Transverse colon (tissue), 4 donors: ENCODE data around the gene ZNF366. TPM values are rescaled to one million over a fixed set of nuclear protein-coding genes. Genes with fewer than 3 reads are reported as not detected.

ENCODE experiments used
- DNase-seq: peaks from one replicate; pipeline ENCODE4 v3.0.0-alpha.2; 2019
- H3K27ac ChIP-seq, 4 donors: fragments of 200-600 bp; sonication (generic); 2 replicates each; pipeline ENCODE4 v1.5.1; 2016 to 2018; ENCODE audit warnings: inconsistent platforms in 4 of 4
- H3K27me3 ChIP-seq: fragments of 200-600 bp; sonication (generic); 2 replicates; pipeline ENCODE4 v1.5.1; 2017; ENCODE audit warnings: inconsistent platforms
- H3K36me3 ChIP-seq, 4 donors: fragments of 200-600 bp; sonication (generic); 2 replicates each; pipeline ENCODE4 v1.5.1; 2017 to 2019; ENCODE audit warnings: inconsistent platforms in 4 of 4
- H3K4me1 ChIP-seq, 4 donors: fragments of 200-600 bp; sonication (generic); 2 replicates each; pipeline ENCODE4 v1.5.1; 2017 to 2020; ENCODE audit warnings: inconsistent platforms in 4 of 4
- H3K4me3 ChIP-seq, 4 donors: fragments of 200-600 bp; sonication (generic); 1 replicate in 1 of 4; 2 replicates in 3 of 4; pipeline versions ENCODE4 v1.5.1 to v1.6.1; 2017 to 2019; ENCODE audit warnings: inconsistent platforms in 4 of 4
- H3K9me3 ChIP-seq, 2 donors: fragments of 200-600 bp; sonication (generic); 2 replicates each; pipeline ENCODE4 v1.5.1; 2017 to 2019; ENCODE audit warnings: inconsistent platforms in 2 of 2
- CTCF ChIP-seq, 5 experiments: fragments of 200-600 bp in 3 of 5; fragments of 450-650 bp in 2 of 5; sonication (generic) in 3 of 5; IDR thresholded peaks; 1 replicate in 2 of 5; 2 replicates in 3 of 5; pipeline ENCODE4 v1.5.1; 2016 to 2017; ENCODE audit warnings: antibody characterized with exemption in 5 of 5, inconsistent platforms in 3 of 5, mild to moderate bottlenecking in 2 of 5, moderate library complexity in 1 of 5
- EP300 ChIP-seq: sonication (generic); formaldehyde crosslinking; IDR thresholded peaks from one replicate; pipeline ENCODE4 v1.6.1; 2017; ENCODE audit warnings: antibody characterized with exemption, low read depth
- POLR2A ChIP-seq: fragments of 450-650 bp; IDR thresholded peaks from one replicate; pipeline ENCODE4 v1.6.1; 2016; ENCODE audit warnings: antibody characterized with exemption, mild to moderate bottlenecking, moderate library complexity
- POLR2AphosphoS5 ChIP-seq, 3 donors: sonication (generic); formaldehyde crosslinking; IDR thresholded peaks; one replicate each; pipeline ENCODE4 v1.6.1; 2016; ENCODE audit warnings: antibody characterized with exemption in 3 of 3
- WGBS, 2 donors: methylation state at CpG; one replicate each; pipeline ENCODE4 v1.1.5; 2018; ENCODE audit warnings: low coverage in 1 of 2; 5-methylcytosine and 5-hydroxymethylcytosine counted together
- in situ Hi-C, 4 donors: fragments of 200-750 bp; cut with MboI; loops; one replicate each; pipeline versions ENCODE4 v1.15.0 to v1.15.1; 2017; ENCODE audit warnings: low sequenced_read_pairs in 3 of 4, low pct_ligation_motif_present in 1 of 4, low pct_unique_long_range_greater_than_20kb in 1 of 4
- intact Hi-C: fragments of 100-400 bp; cut with DNase I; formaldehyde crosslinking; loops from one replicate; pipeline ENCODE4 v1.15.1; 2023; ENCODE audit warnings: low total_unique reads
- total RNA-seq, 4 donors: library from RNA; depleted of rRNA; stranded (reverse); fragments of >200 nt; gene quantifications; one replicate each; pipeline ENCODE4 v1.1.0, GENCODE V29; 2016

The ZNF366 gene
- total RNA-seq, 4 donors from 2014 or later, result 0.40 to 1.4 (median 0.72) TPM

GRCh38 chr5:72472031-72472430, 35.2 kb downstream of the ZNF366 start:
- DNase-seq, result no peak
- Histone ChIP-seq H3K27ac (no peak overlapping the region), H3K4me1 (no peaks in the 10 kb centered on the region), H3K27me3 (no peaks in the 10 kb centered on the region), H3K4me3 (no peak overlapping the region), H3K9me3 (no peaks in the 10 kb centered on the region), H3K36me3 (no peaks in the 10 kb centered on the region)
- in situ Hi-C loops, result no loop called here
- 50 to 62% methylated on average over 1 of the region's 1 CpG for WGBS, 2 donors
- no peak for TF ChIP-seq CTCF (IDR thresholded peaks at IDR 0.05)
- no peak for TF ChIP-seq POLR2A
- TF ChIP-seq EP300, result no peak
- TF ChIP-seq POLR2AphosphoS5 (IDR thresholded peaks at IDR 0.05), result no peak
- intact Hi-C loops, result no loop called here

- Histone ChIP-seq H3K36me3 (no peaks in the 10 kb centered on the region), H3K9me3 (no peaks in the 10 kb centered on the region), H3K4me3 (no peak overlapping the region), H3K27me3 (no peaks in the 10 kb centered on the region), H3K27ac (no peak overlapping the region), H3K4me1 (no peaks in the 10 kb centered on the region)
- in situ Hi-C loops, result no loop called here
- intact Hi-C loops, result no loop called here
- 84% methylated on average over 2 of the region's 2 CpGs; no CpG with 5 or more reads in 1 of the 2 donors for WGBS, 2 donors
- DNase-seq, result no peak
- no peak for TF ChIP-seq POLR2A
- no peak for TF ChIP-seq CTCF (IDR thresholded peaks at IDR 0.05)
- no peak for TF ChIP-seq POLR2AphosphoS5 (IDR thresholded peaks at IDR 0.05)
- no peak for TF ChIP-seq EP300
Observed at GRCh38 chr5:72470826-72471225, 36.4 kb downstream of the ZNF366 start.

GRCh38 chr5:72468606-72469005, 38.6 kb downstream of the ZNF366 start:
- DNase-seq, result no peak
- Histone ChIP-seq H3K4me1 (no peaks in the 10 kb centered on the region), H3K9me3 (no peaks in the 10 kb centered on the region), H3K27me3 (no peaks in the 10 kb centered on the region), H3K36me3 (no peaks in the 10 kb centered on the region), H3K27ac (no peak overlapping the region), H3K4me3 (no peak overlapping the region)
- WGBS, 2 donors, result 56 to 64% methylated on average over 1 of the region's 1 CpG
- intact Hi-C loops, result no loop called here
- in situ Hi-C loops, result no loop called here
- TF ChIP-seq POLR2A (no peak), POLR2AphosphoS5 (IDR thresholded peaks at IDR 0.05) (no peak), CTCF (IDR thresholded peaks at IDR 0.05) (no peak), EP300 (no peak)

GRCh38 chr5:72468024-72468423, 39.2 kb downstream of the ZNF366 start:
- no peaks in the 10 kb centered on the region for H3K36me3 ChIP-seq
- no peak overlapping the region for H3K4me3 ChIP-seq
- in situ Hi-C loops, result no loop called here
- intact Hi-C loops, result no loop called here
- no peaks in the 10 kb centered on the region for H3K4me1 ChIP-seq
- TF ChIP-seq POLR2A (no peak), CTCF (IDR thresholded peaks at IDR 0.05) (no peak), POLR2AphosphoS5 (IDR thresholded peaks at IDR 0.05) (no peak), EP300 (no peak)
- no peaks in the 10 kb centered on the region for H3K27me3 ChIP-seq
- DNase-seq, result no peak
- 75 to 76% methylated on average over 5 of the region's 5 CpGs for WGBS, 2 donors
- no peak overlapping the region for H3K27ac ChIP-seq
- H3K9me3 ChIP-seq, result no peaks in the 10 kb centered on the region
